ENCODE results near the gene CRIP1. TPM values are rescaled to one million over a fixed set of nuclear protein-coding genes. Genes with fewer than 3 reads are reported as not detected.

The CRIP1 gene
- total RNA-seq, 1 experiment from 2014 or later, result 6.9 TPM

GRCh38 chr14:105461903-105462302, 24.8 kb upstream of the CRIP1 start:
- no peak overlapping the region for H3K56ac ChIP-seq (ENCODE audit: insufficient read length, low read depth, low read length)
- Mint-ChIP-seq H3K9me3 (no peaks in the 10 kb centered on the region), H3K27ac (peak overlapping the region in 2 of 3 experiments; percentile 79 to 82; a peak in 3 of 7 replicates), H3K4me1 (peaks cover 2 to 6% of the 10 kb centered on the region in 2 experiments; a peak in 2 of 4 replicates), H3K27me3 (ENCODE audit: low read depth) (no peaks in the 10 kb centered on the region), H3K36me3 (ENCODE audit: insufficient read depth in 1 of 3, low read depth in 3 of 3) (peaks cover 17 to 41% (median 41%) of the 10 kb centered on the region in 3 experiments; a peak in 6 of 7 replicates), H3K4me3 (no peak overlapping the region)
- DNase-seq, result no peak
- TF ChIP-seq CTCF (conservative IDR thresholded peaks at IDR 0.05), result no peak
- H2BK120ac ChIP-seq (ENCODE audit: low read depth, low read length, poor library complexity, severe bottlenecking), result no peak overlapping the region
- H3K23me2 ChIP-seq (ENCODE audit: insufficient read length, low read depth, low read length, poor library complexity, severe bottlenecking), result no peaks in the 10 kb centered on the region
- H3T11ph ChIP-seq (ENCODE audit: low read length), result no peak overlapping the region
- H2AFZ ChIP-seq (ENCODE audit: low read length), result no peak overlapping the region
- H4K20me1 ChIP-seq (ENCODE audit: control insufficient read depth, insufficient read depth, insufficient read length), result no peaks in the 10 kb centered on the region
- H4K5ac ChIP-seq (ENCODE audit: insufficient read length, low read depth, low read length), result no peak overlapping the region
- no peak overlapping the region for H3K4me2 ChIP-seq (ENCODE audit: insufficient read depth, insufficient read length, low read length)
- H3K27ac ChIP-seq (ENCODE audit: insufficient read length, low read depth, low read length), result no peak overlapping the region
- no peak overlapping the region for H3K18ac ChIP-seq (ENCODE audit: insufficient read length, low read depth, low read length)
- WGBS (ENCODE audit: extremely low coverage, insufficient read length, low lambda C conversion rate), result no CpG with 5 or more reads among the region's 18 CpGs
- no peak overlapping the region for H4K91ac ChIP-seq (ENCODE audit: insufficient read length, low read depth, low read length)
- no peak overlapping the region for H4K8ac ChIP-seq (replicated peaks; ENCODE audit: insufficient read length, low read depth, low read length)
- H3K79me1 ChIP-seq (ENCODE audit: insufficient read depth, low read depth, low read length, poor library complexity, severe bottlenecking), result no peaks in the 10 kb centered on the region
- H2BK12ac ChIP-seq (ENCODE audit: insufficient read length, low read depth, low read length), result no peak overlapping the region
- H3K14ac ChIP-seq (ENCODE audit: insufficient read depth, low read length), result no peak overlapping the region
- H3K4me1 ChIP-seq (ENCODE audit: insufficient read depth, low read length), result no peaks in the 10 kb centered on the region
- H3K9ac ChIP-seq (ENCODE audit: extremely low read depth, insufficient read length, low read length), result no peak overlapping the region
- no peaks in the 10 kb centered on the region for H3K27me3 ChIP-seq (ENCODE audit: insufficient read depth, low read length)
- no peak overlapping the region for H2BK5ac ChIP-seq (ENCODE audit: insufficient read length, low read length)
- H3K23ac ChIP-seq (ENCODE audit: insufficient read length, low read depth, low read length), result no peak overlapping the region
- H2BK20ac ChIP-seq (ENCODE audit: low read depth, low read length, poor library complexity, severe bottlenecking), result no peak overlapping the region
- H3K9me3 ChIP-seq (ENCODE audit: control insufficient read depth, low read depth, low read length), result no peaks in the 10 kb centered on the region
- no peak overlapping the region for H2BK15ac ChIP-seq (ENCODE audit: low read depth, low read length)
- no peak overlapping the region for H2AK5ac ChIP-seq (ENCODE audit: insufficient read length, low read length)
- no peak overlapping the region for H3K4ac ChIP-seq (ENCODE audit: low read depth, low read length)
- H3K79me2 ChIP-seq (ENCODE audit: insufficient read depth, low read length), result no peaks in the 10 kb centered on the region
